Thymus (tissue), 11 donors: Measurements from ENCODE around the gene UTP11. TPM values are rescaled to one million over a fixed set of nuclear protein-coding genes. Genes with fewer than 3 reads are reported as not detected.

Experiments
- DNase-seq, 9 donors: peaks; one replicate each; pipeline ENCODE4 v3.0.0-alpha.2; 2013; ENCODE audit warnings: low spot score in 9 of 9, low read depth in 6 of 9, missing footprints in 1 of 9
- H3K27ac ChIP-seq, 2 donors: one replicate each; pipeline ENCODE4 v1.5.1; 2013; ENCODE audit warnings: control low read depth in 1 of 2, low read depth in 1 of 2, low read length in 1 of 2, mild to moderate bottlenecking in 1 of 2, moderate library complexity in 1 of 2
- H3K27me3 ChIP-seq, 2 donors: one replicate each; pipeline ENCODE4 v1.5.1; 2013; ENCODE audit warnings: low read length in 1 of 2; ENCODE audit not compliant: control insufficient read depth in 2 of 2, insufficient read depth in 1 of 2
- H3K36me3 ChIP-seq, 2 donors: one replicate each; pipeline ENCODE4 v1.5.1; 2013; ENCODE audit warnings: low read length in 1 of 2, mild to moderate bottlenecking in 1 of 2, moderate library complexity in 1 of 2; ENCODE audit not compliant: control insufficient read depth in 2 of 2, insufficient read depth in 2 of 2
- H3K4me1 ChIP-seq, 2 donors: one replicate each; pipeline ENCODE4 v1.5.1; 2013; ENCODE audit warnings: low read length in 2 of 2; ENCODE audit not compliant: control insufficient read depth in 2 of 2, insufficient read depth in 2 of 2
- H3K4me3 ChIP-seq, 2 donors: one replicate each; pipeline ENCODE4 v1.5.1; 2013; ENCODE audit warnings: low read length in 2 of 2, control low read depth in 1 of 2, mild to moderate bottlenecking in 1 of 2
- H3K9me3 ChIP-seq, 2 donors: one replicate each; pipeline ENCODE4 v1.5.1; 2013; ENCODE audit warnings: low read length in 1 of 2, mild to moderate bottlenecking in 1 of 2; ENCODE audit not compliant: control insufficient read depth in 2 of 2, insufficient read depth in 1 of 2
- WGBS: extraction: QIAGEN DNeasy Blood & Tissue Kit; methylation state at CpG from one replicate; pipeline ENCODE4 v1.1.7; 2013; 5-methylcytosine and 5-hydroxymethylcytosine counted together
- polyA plus RNA-seq: library from polyadenylated mRNA; stranded (reverse); fragments of 200-250 nt; gene quantifications from one replicate; pipeline ENCODE4 v1.2.3, GENCODE V29; 2013
- total RNA-seq: library from RNA; stranded (reverse); fragments of 120-200 nt; gene quantifications from one replicate; pipeline ENCODE4 v1.2.4, GENCODE V29; 2013
- donor health status: healthy.

Gene UTP11
- total and polyA plus RNA-seq, 2 donors = 30.3 to 36.6 TPM

DNA sequence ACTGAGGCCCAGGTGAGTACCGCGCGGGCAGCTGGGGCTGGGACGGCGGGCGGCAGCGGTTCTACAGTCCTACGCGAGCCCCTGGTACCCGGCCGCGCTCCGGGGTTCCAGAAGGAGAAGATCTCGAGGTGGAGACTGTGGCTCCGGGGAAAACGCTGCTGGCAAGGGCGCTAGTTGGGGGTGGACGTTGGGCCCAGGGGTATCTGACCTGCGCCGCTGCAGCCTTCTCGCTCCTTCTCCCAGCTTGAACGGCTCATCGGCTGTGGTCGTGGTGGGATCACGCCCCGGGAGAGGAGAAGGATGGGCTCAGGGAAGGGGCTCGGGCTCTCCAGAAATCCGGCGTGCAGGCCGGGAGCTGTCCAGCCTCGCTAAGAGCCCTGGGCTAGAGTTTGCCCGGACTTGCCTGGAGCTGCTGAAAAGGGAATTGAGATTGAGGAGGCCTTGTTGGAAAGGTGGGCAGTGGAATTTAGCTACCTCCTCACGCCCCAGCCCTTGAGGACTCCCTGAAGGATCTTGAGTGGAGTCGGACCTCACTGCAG lies 35.1 kb downstream of the UTP11 start:
- Histone ChIP-seq H3K36me3 (no peaks in the 10 kb centered on the region), H3K4me1 (peaks cover 9 to 14% of the 10 kb centered on the region in 2 donors), H3K9me3 (no peaks in the 10 kb centered on the region), H3K4me3 (peak overlapping the region in 1 of 2 donors; percentile 52), H3K27ac (no peak overlapping the region), H3K27me3 (peaks cover 62 to 85% of the 10 kb centered on the region in 2 donors)
- no peak for DNase-seq
- WGBS = 37% methylated on average over 34 of the region's 34 CpGs

DNA sequence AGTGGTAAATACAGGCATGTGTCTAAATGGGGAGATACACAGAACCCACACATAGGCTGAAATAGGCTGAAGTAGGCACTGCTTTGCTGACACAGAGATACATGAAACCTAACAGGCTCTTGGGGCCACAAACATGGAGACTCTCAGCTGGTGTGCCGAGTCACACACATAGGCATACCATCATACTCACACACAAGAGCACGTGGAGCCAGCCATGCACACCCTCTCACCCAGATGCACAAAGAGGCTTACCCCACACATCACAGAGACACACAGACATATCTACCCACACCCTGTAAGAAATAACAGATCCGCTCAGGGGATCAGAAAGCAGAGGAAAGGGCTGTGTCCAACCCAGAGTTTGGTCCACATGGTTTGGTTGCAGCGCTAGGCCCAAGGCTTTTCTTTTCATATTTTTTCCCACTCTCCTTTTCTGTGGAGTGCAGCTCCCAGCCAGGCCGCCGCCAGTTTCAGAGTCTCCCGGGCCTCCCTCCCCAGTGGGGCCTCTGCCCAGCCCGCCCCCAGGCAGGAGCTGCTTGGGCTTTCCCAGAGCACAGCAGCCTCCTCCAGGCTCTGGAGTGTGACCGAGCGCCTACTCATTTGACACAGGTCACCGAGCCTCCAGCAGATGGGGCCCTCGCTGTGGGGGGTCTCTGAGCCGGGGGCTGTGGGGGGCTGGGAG lies 38.0 kb downstream of the UTP11 start:
- H3K4me3 ChIP-seq = no peak overlapping the region
- H3K27ac ChIP-seq = no peak overlapping the region
- H3K4me1 ChIP-seq = peaks cover 0 to 11% of the 10 kb centered on the region in 2 donors
- no peaks in the 10 kb centered on the region for H3K36me3 ChIP-seq
- WGBS = 82% methylated on average over 13 of the region's 13 CpGs
- no peaks in the 10 kb centered on the region for H3K9me3 ChIP-seq
- peaks cover 35 to 69% of the 10 kb centered on the region in 2 donors for H3K27me3 ChIP-seq
- DNase-seq = no peak

- H3K9me3 ChIP-seq = no peaks in the 10 kb centered on the region
- 88% methylated on average over 9 of the region's 9 CpGs for WGBS
- peaks cover 0 to 9% of the 10 kb centered on the region in 2 donors for H3K4me1 ChIP-seq
- H3K36me3 ChIP-seq = no peaks in the 10 kb centered on the region
- no peak overlapping the region for H3K27ac ChIP-seq
- no peak overlapping the region for H3K4me3 ChIP-seq
- H3K27me3 ChIP-seq = peaks cover 29 to 65% of the 10 kb centered on the region in 2 donors
- no peak for DNase-seq
Measured at GRCh38 chr1:38051079-38051543, 38.6 kb downstream of the UTP11 start.

GRCh38 chr1:38052750-38053415 lies 40.3 kb downstream of the UTP11 start:
- 44% methylated on average over 3 of the region's 3 CpGs for WGBS
- H3K4me1 ChIP-seq = no peaks in the 10 kb centered on the region
- H3K4me3 ChIP-seq = no peak overlapping the region
- H3K27me3 ChIP-seq = peaks cover 13 to 52% of the 10 kb centered on the region in 2 donors
- H3K27ac ChIP-seq = no peak overlapping the region
- no peak for DNase-seq
- H3K9me3 ChIP-seq = no peaks in the 10 kb centered on the region
- no peaks in the 10 kb centered on the region for H3K36me3 ChIP-seq

DNA sequence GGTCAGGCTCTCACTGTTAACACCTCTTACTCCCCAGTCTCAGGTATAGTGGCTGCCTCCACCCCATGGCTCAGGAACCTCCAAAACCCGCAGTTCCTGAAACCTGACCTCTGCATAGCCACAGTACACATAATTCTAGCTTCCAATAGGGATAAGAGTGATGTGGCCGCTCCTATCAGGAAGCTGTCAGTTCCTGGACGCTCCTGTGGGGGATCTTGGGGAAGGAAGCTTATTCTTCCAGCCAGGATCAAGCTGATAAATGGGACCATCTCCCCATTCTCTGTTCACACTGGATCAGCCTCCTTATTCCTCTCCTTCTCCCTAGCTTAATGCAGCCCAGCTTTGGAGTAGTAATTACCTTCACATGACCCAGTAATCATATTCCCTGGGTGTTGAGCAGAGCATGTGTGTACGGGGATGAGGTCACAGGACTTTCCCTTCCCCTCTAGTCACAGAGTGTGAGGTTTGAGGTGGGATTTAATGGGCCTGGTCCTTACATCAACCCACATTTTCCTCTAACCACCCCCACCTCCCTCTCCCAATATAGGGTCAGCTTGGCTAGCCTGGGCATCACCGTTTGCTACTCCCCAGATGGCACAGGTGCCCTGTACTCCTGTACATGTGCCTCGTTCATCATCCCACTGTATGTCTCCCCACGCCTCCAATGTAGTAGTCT lies 41.0 kb downstream of the UTP11 start:
- Histone ChIP-seq H3K27me3 (peaks cover 6 to 45% of the 10 kb centered on the region in 2 donors), H3K27ac (no peak overlapping the region), H3K36me3 (no peaks in the 10 kb centered on the region), H3K4me3 (no peak overlapping the region), H3K9me3 (no peaks in the 10 kb centered on the region), H3K4me1 (no peaks in the 10 kb centered on the region)
- DNase-seq = no peak
- WGBS = 74% methylated on average over 7 of the region's 7 CpGs

DNA sequence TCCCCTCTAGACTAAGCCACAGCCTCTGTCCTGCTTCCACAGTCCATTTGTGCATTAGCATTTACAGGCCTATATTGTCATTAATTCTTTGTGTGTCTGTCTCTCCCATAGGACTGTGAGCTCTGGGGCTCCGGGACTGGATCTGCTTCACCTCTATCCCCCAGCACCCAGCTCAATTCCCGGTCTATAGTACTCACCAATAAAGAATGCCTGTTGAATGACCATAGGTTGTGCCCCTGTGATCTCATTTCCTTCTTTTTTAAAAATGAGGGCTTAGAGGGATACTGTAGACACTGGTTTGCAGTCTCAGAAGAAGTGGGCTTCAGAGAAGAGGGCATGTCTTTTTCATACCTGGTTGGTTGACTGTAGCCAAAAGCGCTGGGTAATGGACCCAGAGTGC lies 42.9 kb downstream of the UTP11 start:
- Histone ChIP-seq H3K36me3 (no peaks in the 10 kb centered on the region), H3K27ac (no peak overlapping the region), H3K4me1 (no peaks in the 10 kb centered on the region), H3K27me3 (peaks cover 3 to 34% of the 10 kb centered on the region in 2 donors), H3K4me3 (no peak overlapping the region), H3K9me3 (no peaks in the 10 kb centered on the region)
- 92% methylated on average over 3 of the region's 3 CpGs for WGBS
- no peak for DNase-seq

DNA sequence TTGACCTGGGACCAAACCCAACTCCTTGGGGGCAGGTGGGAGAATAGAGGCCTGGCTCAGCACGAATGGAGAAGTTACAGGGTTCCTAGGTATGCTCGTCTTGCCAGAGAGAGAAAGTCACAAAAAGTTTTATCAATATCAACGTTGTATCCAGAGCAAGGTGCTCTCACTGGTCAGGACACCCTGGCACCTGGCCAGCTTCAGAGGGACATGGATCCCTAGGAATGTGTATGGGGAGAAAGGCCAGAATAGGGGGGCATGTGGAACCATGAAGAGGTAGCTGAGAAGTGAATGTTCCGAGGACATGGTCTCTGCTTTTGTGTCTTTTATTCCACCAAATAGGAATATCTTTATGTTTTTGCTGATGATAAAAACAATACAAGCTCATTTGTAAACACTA lies 43.4 kb downstream of the UTP11 start:
- Histone ChIP-seq H3K9me3 (no peaks in the 10 kb centered on the region), H3K4me1 (no peaks in the 10 kb centered on the region), H3K36me3 (no peaks in the 10 kb centered on the region), H3K4me3 (no peak overlapping the region), H3K27ac (no peak overlapping the region), H3K27me3 (peaks cover under 1 to 29% of the 10 kb centered on the region in 2 donors)
- no peak for DNase-seq
- WGBS = 88% methylated on average over 4 of the region's 4 CpGs

- 87% methylated on average over 6 of the region's 6 CpGs for WGBS
- H3K27me3 ChIP-seq = peaks cover 0 to 6% of the 10 kb centered on the region in 2 donors
- no peaks in the 10 kb centered on the region for H3K4me1 ChIP-seq
- no peak overlapping the region for H3K27ac ChIP-seq
- H3K4me3 ChIP-seq = no peak overlapping the region
- H3K36me3 ChIP-seq = no peaks in the 10 kb centered on the region
- no peak for DNase-seq
- H3K9me3 ChIP-seq = no peaks in the 10 kb centered on the region
Measured at GRCh38 chr1:38059635-38060250, 47.2 kb downstream of the UTP11 start.
